GM10266 (cell line): ENCODE results near the gene TEAD1.

Experiments used
- DNase-seq: peaks from one replicate; pipeline ENCODE4 v3.0.0; 2012; ENCODE audit errors: extremely low spot score
- TF ChIP-seq, protein P1 (sequence below): IDR thresholded peaks from 2 replicates; pipeline ENCODE4 v1.5.1; 2012; ENCODE audit warnings: mild to moderate bottlenecking, low read depth; ENCODE audit not compliant: control insufficient read depth, insufficient read depth; ENCODE audit errors: missing control alignments

TEAD1 gene

GRCh38 chr11:12815931-12816494, 141.8 kb downstream of the TEAD1 start:
- TF ChIP-seq, protein P1, sequence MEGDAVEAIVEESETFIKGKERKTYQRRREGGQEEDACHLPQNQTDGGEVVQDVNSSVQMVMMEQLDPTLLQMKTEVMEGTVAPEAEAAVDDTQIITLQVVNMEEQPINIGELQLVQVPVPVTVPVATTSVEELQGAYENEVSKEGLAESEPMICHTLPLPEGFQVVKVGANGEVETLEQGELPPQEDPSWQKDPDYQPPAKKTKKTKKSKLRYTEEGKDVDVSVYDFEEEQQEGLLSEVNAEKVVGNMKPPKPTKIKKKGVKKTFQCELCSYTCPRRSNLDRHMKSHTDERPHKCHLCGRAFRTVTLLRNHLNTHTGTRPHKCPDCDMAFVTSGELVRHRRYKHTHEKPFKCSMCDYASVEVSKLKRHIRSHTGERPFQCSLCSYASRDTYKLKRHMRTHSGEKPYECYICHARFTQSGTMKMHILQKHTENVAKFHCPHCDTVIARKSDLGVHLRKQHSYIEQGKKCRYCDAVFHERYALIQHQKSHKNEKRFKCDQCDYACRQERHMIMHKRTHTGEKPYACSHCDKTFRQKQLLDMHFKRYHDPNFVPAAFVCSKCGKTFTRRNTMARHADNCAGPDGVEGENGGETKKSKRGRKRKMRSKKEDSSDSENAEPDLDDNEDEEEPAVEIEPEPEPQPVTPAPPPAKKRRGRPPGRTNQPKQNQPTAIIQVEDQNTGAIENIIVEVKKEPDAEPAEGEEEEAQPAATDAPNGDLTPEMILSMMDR, result no peak
- DNase-seq, result no peak

- TF ChIP-seq, protein P1, result no peak
- no peak for DNase-seq
Measured at GRCh38 chr11:12817681-12818332, 143.6 kb downstream of the TEAD1 start.

GRCh38 chr11:12818333-12819015, 144.3 kb downstream of the TEAD1 start:
- TF ChIP-seq, protein P1, result no peak
- no peak for DNase-seq

GRCh38 chr11:12822392-12823022, 148.3 kb downstream of the TEAD1 start:
- TF ChIP-seq, protein P1, result no peak
- no peak for DNase-seq

- TF ChIP-seq, protein P1, result no peak
- no peak for DNase-seq
Measured at GRCh38 chr11:12824281-12825041, 150.2 kb downstream of the TEAD1 start.

- no peak for DNase-seq
- TF ChIP-seq, protein P1, result no peak
Measured at GRCh38 chr11:12826441-12826840, 152.2 kb downstream of the TEAD1 start.

DNA sequence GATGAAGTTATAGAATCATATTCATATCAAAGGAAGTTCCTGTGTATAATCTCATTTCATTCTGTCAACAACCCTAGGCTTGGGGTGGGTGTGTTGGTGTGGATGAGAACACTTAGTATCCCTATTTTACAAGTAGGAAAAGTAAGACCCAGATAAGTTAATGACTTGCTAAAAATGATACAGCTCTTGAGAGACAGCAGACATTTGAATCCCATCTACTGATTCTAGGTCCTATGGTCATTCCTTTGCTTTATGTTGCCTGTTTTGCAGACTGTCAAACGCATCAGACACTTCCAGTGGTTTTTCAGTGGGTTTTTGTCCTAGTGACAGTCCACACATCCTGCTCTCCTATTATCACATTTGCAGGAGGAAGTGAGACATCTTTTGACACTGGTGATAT, 153.1 kb downstream of the TEAD1 start:
- no peak for DNase-seq
- TF ChIP-seq, protein P1, result no peak
